A549 (cell line): ENCODE data around the gene RAD51B. TPM values are rescaled to one million over a fixed set of nuclear protein-coding genes. Genes with fewer than 3 reads are reported as not detected.

Experiments used
- ATAC-seq, 2 experiments: fragments of 200-7000 bp in 1 of 2; fragments of >200 bp in 1 of 2; cut with Nextera tagmentation in 1 of 2; cut with Tn5 transposase in 1 of 2; 3 replicates each; pipeline versions ENCODE4 v1.8.0 to v1.9.1; 2018 to 2020; ENCODE audit warnings: mild to moderate bottlenecking in 1 of 2, moderate library complexity in 1 of 2
- CTCF ChIA-PET: fragments of 300-600 bp; sonication (Branson Sonifier 250); formaldehyde crosslinking; extraction: SDS; loops from one replicate; lab custom pipeline; 2021; ENCODE audit warnings: antibody characterized with exemption, inconsistent platforms; lab: Yijun Ruan, JAX
- POLR2A ChIA-PET: fragments of 350-600 bp; formaldehyde crosslinking; extraction: SDS; loops from one replicate; lab custom pipeline; 2021; ENCODE audit warnings: antibody characterized with exemption, inconsistent platforms; lab: Yijun Ruan, JAX
- DNase-seq, 2 experiments: peaks; one replicate each; pipeline versions ENCODE4 v3.0.0 to v3.0.0-alpha.2; 2011 to 2016; ENCODE audit warnings: low read depth in 1 of 2, low spot score in 1 of 2
- FAIRE-seq: peaks from 2 replicates; lab custom pipeline; 2011; peaks lifted over from hg19 to GRCh38; lab: Jason Lieb, UNC
- H3K27ac ChIP-seq, 2 experiments: fragments of >200 bp; sonication (Bioruptor Twin); formaldehyde crosslinking; 3 replicates each; pipeline ENCODE4 v1.5.1; 2016 to 2017
- H3K4me1 ChIP-seq: fragments of >200 bp; sonication (Bioruptor Twin); formaldehyde crosslinking; 3 replicates; pipeline ENCODE4 v1.6.1; 2016
- H3K4me2 ChIP-seq: fragments of >200 bp; sonication (Bioruptor Twin); formaldehyde crosslinking; 3 replicates; pipeline ENCODE4 v1.6.1; 2016
- H3K4me3 ChIP-seq: fragments of >200 bp; sonication (Bioruptor Twin); formaldehyde crosslinking; 3 replicates; pipeline ENCODE4 v1.5.1; 2016
- H3K9me3 ChIP-seq: fragments of >200 bp; sonication (Bioruptor Twin); formaldehyde crosslinking; 3 replicates; pipeline ENCODE4 v1.6.1; 2016
- CHD2 ChIP-seq: fragments of 150-350 bp; IDR thresholded peaks from 2 replicates; pipeline ENCODE4 v1.6.1; 2014; ENCODE audit warnings: low read length; ENCODE audit not compliant: partially characterized antibody
- EHF ChIP-seq: fragments of 250-450 bp; sonication (Bioruptor Pico); IDR thresholded peaks from 2 replicates; pipeline ENCODE4 v1.5.0; 2020; ENCODE audit warnings: mild to moderate bottlenecking
- FOSL2 ChIP-seq, 2 experiments: fragments of 450-650 bp in 1 of 2; fragments of >200 bp in 1 of 2; sonication (Bioruptor Twin) in 1 of 2; formaldehyde crosslinking; IDR thresholded peaks; 2 replicates each; pipeline versions ENCODE4 v1.5.0 to v1.6.1; 2016 to 2020; ENCODE audit warnings: mild to moderate bottlenecking in 1 of 2, moderate library complexity in 1 of 2
- FOXS1 ChIP-seq: fragments of 250-450 bp; sonication (Bioruptor Pico); IDR thresholded peaks from 2 replicates; pipeline ENCODE4 v1.5.0; 2020; ENCODE audit warnings: mild to moderate bottlenecking, moderate library complexity
- JUNB ChIP-seq: fragments of >200 bp; sonication (Bioruptor Twin); formaldehyde crosslinking; IDR thresholded peaks from 2 replicates; pipeline ENCODE4 v1.6.1; 2016
- KDM1A ChIP-seq: fragments of 200-600 bp; sonication (generic); IDR thresholded peaks from 2 replicates; pipeline ENCODE4 v1.6.1; 2016; ENCODE audit warnings: low read depth, mild to moderate bottlenecking
- MAFK ChIP-seq: fragments of 450-650 bp; IDR thresholded peaks from 2 replicates; pipeline ENCODE4 v1.6.1; 2014; ENCODE audit not compliant: partially characterized antibody
- MAZ ChIP-seq: fragments of 150-350 bp; IDR thresholded peaks from 2 replicates; pipeline ENCODE4 v1.6.1; 2014; ENCODE audit warnings: antibody characterized with exemption, low read depth, low read length, borderline replicate concordance
- MYC ChIP-seq: IDR thresholded peaks from 2 replicates; pipeline ENCODE4 v1.6.1; 2012; ENCODE audit warnings: mild to moderate bottlenecking, inconsistent platforms, low read length, improper control_type of control experiment, borderline replicate concordance
- NPAS2 ChIP-seq: fragments of 250-450 bp; sonication (Bioruptor Pico); IDR thresholded peaks from 2 replicates; pipeline ENCODE4 v1.8.0; 2022; ENCODE audit warnings: mild to moderate bottlenecking, moderate library complexity, borderline replicate concordance
- PHF8 ChIP-seq: fragments of 200-600 bp; sonication (generic); IDR thresholded peaks from 2 replicates; pipeline ENCODE4 v1.6.1; 2016; ENCODE audit warnings: low read depth, mild to moderate bottlenecking, antibody characterized with exemption, moderate library complexity, borderline replicate concordance
- SMC3 ChIP-seq: fragments of >200 bp; sonication (Bioruptor Twin); formaldehyde crosslinking; IDR thresholded peaks from 3 replicates; pipeline ENCODE4 v1.6.1; 2018; ENCODE audit warnings: inconsistent platforms
- TP53 ChIP-seq: fragments of 250-450 bp; sonication (Bioruptor Pico); IDR thresholded peaks from 2 replicates; pipeline ENCODE4 v1.5.0; 2021; ENCODE audit warnings: mild to moderate bottlenecking, moderate library complexity
- ZSCAN20 ChIP-seq: fragments of 250-450 bp; sonication (Bioruptor Pico); IDR thresholded peaks from 2 replicates; pipeline ENCODE4 v1.8.0; 2022; ENCODE audit warnings: mild to moderate bottlenecking, moderate library complexity
- WGBS: methylation state at CpG from one replicate; pipeline ENCODE4 v1.1.6; 2017; ENCODE audit errors: missing lambda C conversion rate; 5-methylcytosine and 5-hydroxymethylcytosine counted together
- polyA plus RNA-seq, 4 experiments: library from polyadenylated mRNA; depleted of rRNA in 3 of 4; stranded (reverse); fragments of >200 nt; fragmentation: RNase III in 1 of 4; extraction: RNeasy Plus Mini Kit Qiagen cat#74134 plus additional on column Dnase treatment in 1 of 4; gene quantifications; 2 replicates in 3 of 4; 3 replicates in 1 of 4; pipeline ENCODE4 v1.2.3, GENCODE V29; 2011 to 2017
- TF ChIP-seq, protein P1 (sequence below): fragments of 250-450 bp; sonication (Bioruptor Pico); IDR thresholded peaks from 2 replicates; pipeline ENCODE4 v1.5.0; 2021; ENCODE audit warnings: mild to moderate bottlenecking, moderate library complexity, borderline replicate concordance
- TF ChIP-seq, protein P2 (sequence below): IDR thresholded peaks from 2 replicates; pipeline ENCODE4 v1.6.1; 2012; ENCODE audit warnings: low read depth, borderline replicate concordance
- TF ChIP-seq, protein P3 (sequence below): IDR thresholded peaks from 2 replicates; pipeline ENCODE4 v1.6.1; 2012
- TF ChIP-seq, protein P4 (sequence below): fragments of 200-600 bp; sonication (generic); IDR thresholded peaks from 2 replicates; pipeline ENCODE4 v1.6.1; 2016; ENCODE audit warnings: antibody characterized with exemption, mild to moderate bottlenecking, moderate library complexity

The RAD51B gene
- polyA plus RNA-seq, 2 of the 4 experiments (the other 2 are of a cell fraction) = 7.2 to 10.8 TPM

DNA sequence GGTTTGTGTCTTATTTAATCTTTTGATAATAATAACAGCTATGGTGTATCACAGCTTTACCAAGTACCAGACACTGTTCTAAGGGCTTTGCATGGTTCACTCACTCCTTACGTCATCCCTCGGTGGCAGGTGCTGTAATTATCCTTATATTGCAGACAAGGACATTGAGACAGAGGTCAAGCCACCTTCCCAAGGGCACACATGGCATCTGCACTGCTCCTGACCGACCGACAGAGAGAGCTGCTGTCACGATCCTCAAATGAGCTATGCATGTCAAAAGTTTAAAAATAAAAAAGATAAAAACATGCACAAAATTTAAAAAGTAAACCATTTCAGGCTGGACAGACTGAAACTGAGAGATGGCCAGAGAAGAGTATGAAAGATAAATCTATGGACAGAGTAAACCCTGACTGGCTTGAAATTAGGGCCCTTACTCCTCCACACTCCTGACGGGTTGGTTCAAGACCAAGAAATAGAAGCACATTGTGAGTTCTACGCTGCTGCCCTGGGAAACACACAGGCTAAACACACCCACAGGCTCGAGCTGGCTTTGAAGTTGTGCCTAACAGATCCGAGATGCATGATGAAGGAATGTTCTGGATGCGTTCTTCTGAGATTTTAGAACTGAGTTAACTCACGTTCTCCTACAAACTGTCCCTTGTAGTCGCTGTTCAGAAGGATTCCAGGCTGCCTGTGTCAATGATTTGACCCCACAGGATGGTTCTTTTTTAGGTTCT is 704.6 kb downstream of the RAD51B start:
- WGBS = 89% methylated on average over 12 of the region's 12 CpGs
- CTCF ChIA-PET = interaction anchor here (0.8 to 1.4 kb wide), 3 partner anchors 10 to 63 kb away, joined by 3 to 4 read pairs (median 3); no protein-coding TSS in a partner anchor
- H3K9me3 ChIP-seq = peaks cover 15% of the 10 kb centered on the region
- ATAC-seq = no peak
- no peak for TF ChIP-seq CHD2
- no peak for TF ChIP-seq JUNB
- no peak for TF ChIP-seq ZSCAN20 (CRISPR knock-in tag)
- no peak for TF ChIP-seq SMC3
- TF ChIP-seq, protein P1, sequence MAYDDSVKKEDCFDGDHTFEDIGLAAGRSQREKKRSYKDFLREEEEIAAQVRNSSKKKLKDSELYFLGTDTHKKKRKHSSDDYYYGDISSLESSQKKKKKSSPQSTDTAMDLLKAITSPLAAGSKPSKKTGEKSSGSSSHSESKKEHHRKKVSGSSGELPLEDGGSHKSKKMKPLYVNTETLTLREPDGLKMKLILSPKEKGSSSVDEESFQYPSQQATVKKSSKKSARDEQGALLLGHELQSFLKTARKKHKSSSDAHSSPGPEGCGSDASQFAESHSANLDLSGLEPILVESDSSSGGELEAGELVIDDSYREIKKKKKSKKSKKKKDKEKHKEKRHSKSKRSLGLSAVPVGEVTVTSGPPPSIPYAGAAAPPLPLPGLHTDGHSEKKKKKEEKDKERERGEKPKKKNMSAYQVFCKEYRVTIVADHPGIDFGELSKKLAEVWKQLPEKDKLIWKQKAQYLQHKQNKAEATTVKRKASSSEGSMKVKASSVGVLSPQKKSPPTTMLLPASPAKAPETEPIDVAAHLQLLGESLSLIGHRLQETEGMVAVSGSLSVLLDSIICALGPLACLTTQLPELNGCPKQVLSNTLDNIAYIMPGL (CRISPR knock-in tag) = no peak
- TF ChIP-seq FOSL2 (IDR thresholded peaks at IDR 0.05) = no peak
- no peak for TF ChIP-seq FOSL2 (CRISPR knock-in tag; IDR thresholded peaks at IDR 0.05)
- TF ChIP-seq, protein P2, sequence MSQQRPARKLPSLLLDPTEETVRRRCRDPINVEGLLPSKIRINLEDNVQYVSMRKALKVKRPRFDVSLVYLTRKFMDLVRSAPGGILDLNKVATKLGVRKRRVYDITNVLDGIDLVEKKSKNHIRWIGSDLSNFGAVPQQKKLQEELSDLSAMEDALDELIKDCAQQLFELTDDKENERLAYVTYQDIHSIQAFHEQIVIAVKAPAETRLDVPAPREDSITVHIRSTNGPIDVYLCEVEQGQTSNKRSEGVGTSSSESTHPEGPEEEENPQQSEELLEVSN = no peak
- no peak for TF ChIP-seq MYC
- TF ChIP-seq, protein P3, sequence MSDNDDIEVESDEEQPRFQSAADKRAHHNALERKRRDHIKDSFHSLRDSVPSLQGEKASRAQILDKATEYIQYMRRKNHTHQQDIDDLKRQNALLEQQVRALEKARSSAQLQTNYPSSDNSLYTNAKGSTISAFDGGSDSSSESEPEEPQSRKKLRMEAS = no peak
- TF ChIP-seq, all 56 proteins: peak for 0
- FAIRE-seq (no peak), DNase-seq (no peak)
- POLR2A ChIA-PET = no interaction called here
- H3K4me3 ChIP-seq = no peak overlapping the region
- H3K4me1 ChIP-seq = peaks cover 36% of the 10 kb centered on the region
- H3K4me2 ChIP-seq = no peak overlapping the region
- peak overlapping the region in 1 of 2 experiments; percentile 79; a peak in 1 of 6 replicates for H3K27ac ChIP-seq

DNA sequence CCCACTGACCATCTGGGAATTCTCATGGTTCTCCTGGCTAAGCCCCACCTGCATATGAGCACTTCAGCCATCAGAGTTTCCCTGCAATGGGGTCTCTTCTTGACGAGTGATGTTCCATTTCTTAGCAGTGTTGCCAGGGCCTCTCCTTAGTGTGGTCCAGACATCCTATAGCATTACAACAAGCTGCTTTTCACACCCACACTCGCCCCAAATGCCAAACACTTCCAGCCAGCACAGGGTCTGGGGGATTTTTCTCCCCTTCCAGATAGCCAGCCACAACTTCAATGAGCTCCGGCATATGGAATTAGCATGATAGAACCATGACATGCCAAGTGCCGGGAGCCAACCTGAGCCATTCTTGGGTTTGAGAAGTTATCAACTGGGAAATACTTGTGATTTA is 705.9 kb downstream of the RAD51B start:
- ATAC-seq = no peak
- ChIA-PET CTCF (interaction anchor here (0.8 to 1.3 kb wide), 2 partner anchors 10 to 64 kb away, joined by 3 to 4 read pairs; no protein-coding TSS in a partner anchor), POLR2A (no interaction called here)
- peaks cover 27% of the 10 kb centered on the region for H3K9me3 ChIP-seq
- TF ChIP-seq MAFK (no peak), NPAS2 (CRISPR knock-in tag) (no peak), CHD2 (no peak), TP53 (CRISPR knock-in tag) (no peak), MAZ (no peak), FOXS1 (CRISPR knock-in tag) (no peak), ZSCAN20 (CRISPR knock-in tag) (no peak), EHF (CRISPR knock-in tag) (no peak), KDM1A (no peak), PHF8 (no peak)
- TF ChIP-seq, protein P4, sequence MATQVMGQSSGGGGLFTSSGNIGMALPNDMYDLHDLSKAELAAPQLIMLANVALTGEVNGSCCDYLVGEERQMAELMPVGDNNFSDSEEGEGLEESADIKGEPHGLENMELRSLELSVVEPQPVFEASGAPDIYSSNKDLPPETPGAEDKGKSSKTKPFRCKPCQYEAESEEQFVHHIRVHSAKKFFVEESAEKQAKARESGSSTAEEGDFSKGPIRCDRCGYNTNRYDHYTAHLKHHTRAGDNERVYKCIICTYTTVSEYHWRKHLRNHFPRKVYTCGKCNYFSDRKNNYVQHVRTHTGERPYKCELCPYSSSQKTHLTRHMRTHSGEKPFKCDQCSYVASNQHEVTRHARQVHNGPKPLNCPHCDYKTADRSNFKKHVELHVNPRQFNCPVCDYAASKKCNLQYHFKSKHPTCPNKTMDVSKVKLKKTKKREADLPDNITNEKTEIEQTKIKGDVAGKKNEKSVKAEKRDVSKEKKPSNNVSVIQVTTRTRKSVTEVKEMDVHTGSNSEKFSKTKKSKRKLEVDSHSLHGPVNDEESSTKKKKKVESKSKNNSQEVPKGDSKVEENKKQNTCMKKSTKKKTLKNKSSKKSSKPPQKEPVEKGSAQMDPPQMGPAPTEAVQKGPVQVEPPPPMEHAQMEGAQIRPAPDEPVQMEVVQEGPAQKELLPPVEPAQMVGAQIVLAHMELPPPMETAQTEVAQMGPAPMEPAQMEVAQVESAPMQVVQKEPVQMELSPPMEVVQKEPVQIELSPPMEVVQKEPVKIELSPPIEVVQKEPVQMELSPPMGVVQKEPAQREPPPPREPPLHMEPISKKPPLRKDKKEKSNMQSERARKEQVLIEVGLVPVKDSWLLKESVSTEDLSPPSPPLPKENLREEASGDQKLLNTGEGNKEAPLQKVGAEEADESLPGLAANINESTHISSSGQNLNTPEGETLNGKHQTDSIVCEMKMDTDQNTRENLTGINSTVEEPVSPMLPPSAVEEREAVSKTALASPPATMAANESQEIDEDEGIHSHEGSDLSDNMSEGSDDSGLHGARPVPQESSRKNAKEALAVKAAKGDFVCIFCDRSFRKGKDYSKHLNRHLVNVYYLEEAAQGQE = no peak
- TF ChIP-seq, protein P3 = no peak
- no peak for DNase-seq
- 90% methylated on average over 4 of the region's 4 CpGs for WGBS
- peak overlapping the region in 1 of 2 experiments; percentile 31; a peak in 2 of 6 replicates for H3K27ac ChIP-seq
- FAIRE-seq = no peak
- H3K4me2 ChIP-seq = no peak overlapping the region
- no peak overlapping the region for H3K4me3 ChIP-seq
- peaks cover 29% of the 10 kb centered on the region for H3K4me1 ChIP-seq
